ENCODE data around the gene AMELX.

DNA sequence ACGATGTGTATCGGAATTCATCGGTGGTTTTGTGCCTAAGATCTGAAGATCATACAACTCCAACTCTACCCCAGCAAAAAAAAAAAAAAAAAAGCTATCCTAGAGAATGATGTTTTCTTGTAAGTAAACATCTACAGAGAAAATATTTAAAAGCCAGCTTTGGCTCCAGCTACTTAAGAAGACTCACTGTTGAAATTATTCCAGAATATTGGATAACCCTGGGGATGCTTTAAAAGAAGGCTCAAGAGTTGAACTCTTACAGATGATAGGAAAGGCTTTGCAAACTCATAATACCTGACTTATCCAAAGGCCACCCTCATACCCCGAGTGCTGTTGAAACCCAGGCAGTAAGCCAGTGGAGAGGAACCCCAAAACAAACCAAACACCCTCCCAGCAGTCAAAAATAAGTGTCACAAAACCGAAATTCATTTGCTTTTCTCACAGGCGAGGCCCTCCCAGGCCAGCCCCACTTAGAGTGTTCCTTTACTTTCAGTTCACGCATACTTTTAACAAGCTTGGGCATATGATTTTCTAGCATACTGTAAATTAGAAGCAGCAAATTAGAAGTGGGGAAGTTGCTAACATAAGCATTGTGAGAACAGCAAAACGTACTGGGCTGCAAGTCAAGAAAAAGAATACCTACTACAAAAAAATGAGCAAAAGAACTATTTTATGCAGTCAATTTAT, 2.7 kb upstream of the AMELX start:
- TF ChIP-seq, protein P1, sequence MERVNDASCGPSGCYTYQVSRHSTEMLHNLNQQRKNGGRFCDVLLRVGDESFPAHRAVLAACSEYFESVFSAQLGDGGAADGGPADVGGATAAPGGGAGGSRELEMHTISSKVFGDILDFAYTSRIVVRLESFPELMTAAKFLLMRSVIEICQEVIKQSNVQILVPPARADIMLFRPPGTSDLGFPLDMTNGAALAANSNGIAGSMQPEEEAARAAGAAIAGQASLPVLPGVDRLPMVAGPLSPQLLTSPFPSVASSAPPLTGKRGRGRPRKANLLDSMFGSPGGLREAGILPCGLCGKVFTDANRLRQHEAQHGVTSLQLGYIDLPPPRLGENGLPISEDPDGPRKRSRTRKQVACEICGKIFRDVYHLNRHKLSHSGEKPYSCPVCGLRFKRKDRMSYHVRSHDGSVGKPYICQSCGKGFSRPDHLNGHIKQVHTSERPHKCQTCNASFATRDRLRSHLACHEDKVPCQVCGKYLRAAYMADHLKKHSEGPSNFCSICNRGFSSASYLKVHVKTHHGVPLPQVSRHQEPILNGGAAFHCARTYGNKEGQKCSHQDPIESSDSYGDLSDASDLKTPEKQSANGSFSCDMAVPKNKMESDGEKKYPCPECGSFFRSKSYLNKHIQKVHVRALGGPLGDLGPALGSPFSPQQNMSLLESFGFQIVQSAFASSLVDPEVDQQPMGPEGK (CRISPR knock-in tag; IDR thresholded peaks at IDR 0.05; ENCODE audit: borderline replicate concordance): no peak
- TF ChIP-seq ZNF8 (CRISPR knock-in tag; IDR thresholded peaks at IDR 0.05): no peak
- TF ChIP-seq SNAI2 (CRISPR knock-in tag; IDR thresholded peaks at IDR 0.05): no peak
- TF ChIP-seq ZFP3 (CRISPR knock-in tag; IDR thresholded peaks at IDR 0.05): no peak
- TF ChIP-seq TCF4 (CRISPR knock-in tag; IDR thresholded peaks at IDR 0.05; ENCODE audit: borderline replicate concordance): no peak
- no peak for TF ChIP-seq ARNTL (CRISPR knock-in tag; IDR thresholded peaks at IDR 0.05; ENCODE audit: borderline replicate concordance, low read depth)
- TF ChIP-seq, protein P2, sequence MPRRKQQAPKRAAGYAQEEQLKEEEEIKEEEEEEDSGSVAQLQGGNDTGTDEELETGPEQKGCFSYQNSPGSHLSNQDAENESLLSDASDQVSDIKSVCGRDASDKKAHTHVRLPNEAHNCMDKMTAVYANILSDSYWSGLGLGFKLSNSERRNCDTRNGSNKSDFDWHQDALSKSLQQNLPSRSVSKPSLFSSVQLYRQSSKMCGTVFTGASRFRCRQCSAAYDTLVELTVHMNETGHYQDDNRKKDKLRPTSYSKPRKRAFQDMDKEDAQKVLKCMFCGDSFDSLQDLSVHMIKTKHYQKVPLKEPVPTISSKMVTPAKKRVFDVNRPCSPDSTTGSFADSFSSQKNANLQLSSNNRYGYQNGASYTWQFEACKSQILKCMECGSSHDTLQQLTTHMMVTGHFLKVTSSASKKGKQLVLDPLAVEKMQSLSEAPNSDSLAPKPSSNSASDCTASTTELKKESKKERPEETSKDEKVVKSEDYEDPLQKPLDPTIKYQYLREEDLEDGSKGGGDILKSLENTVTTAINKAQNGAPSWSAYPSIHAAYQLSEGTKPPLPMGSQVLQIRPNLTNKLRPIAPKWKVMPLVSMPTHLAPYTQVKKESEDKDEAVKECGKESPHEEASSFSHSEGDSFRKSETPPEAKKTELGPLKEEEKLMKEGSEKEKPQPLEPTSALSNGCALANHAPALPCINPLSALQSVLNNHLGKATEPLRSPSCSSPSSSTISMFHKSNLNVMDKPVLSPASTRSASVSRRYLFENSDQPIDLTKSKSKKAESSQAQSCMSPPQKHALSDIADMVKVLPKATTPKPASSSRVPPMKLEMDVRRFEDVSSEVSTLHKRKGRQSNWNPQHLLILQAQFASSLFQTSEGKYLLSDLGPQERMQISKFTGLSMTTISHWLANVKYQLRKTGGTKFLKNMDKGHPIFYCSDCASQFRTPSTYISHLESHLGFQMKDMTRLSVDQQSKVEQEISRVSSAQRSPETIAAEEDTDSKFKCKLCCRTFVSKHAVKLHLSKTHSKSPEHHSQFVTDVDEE (CRISPR knock-in tag; IDR thresholded peaks at IDR 0.05): no peak
